GM19099 (cell line): ENCODE results near the gene RBM19.

ENCODE experiments used
- POLR2A ChIP-seq: IDR thresholded peaks from 3 replicates; pipeline ENCODE4 v1.6.1; 2011; ENCODE audit warnings: low read depth; ENCODE audit not compliant: insufficient read length; ENCODE audit errors: extremely low read depth

The RBM19 gene

GRCh38 chr12:113837528-113838296, 128.4 kb downstream of the RBM19 start:
- TF ChIP-seq POLR2A = no peak

DNA sequence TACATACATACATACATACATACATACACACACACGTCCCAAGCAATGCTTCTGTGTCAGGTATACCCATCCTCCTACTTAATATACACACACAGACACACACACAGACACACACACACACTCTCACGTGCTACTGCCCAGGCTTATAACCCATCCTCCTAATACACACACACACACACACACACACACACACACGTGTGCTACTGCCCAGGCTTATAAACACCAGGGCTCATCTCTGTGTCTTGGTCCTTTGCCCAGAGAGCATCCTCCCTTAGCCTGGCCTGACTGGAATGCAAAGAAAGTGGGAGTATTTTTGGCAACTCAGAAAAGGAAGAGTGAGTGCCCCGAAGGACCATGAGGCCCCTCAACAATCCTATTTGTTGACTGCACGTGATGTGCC, 129.0 kb downstream of the RBM19 start:
- no peak for TF ChIP-seq POLR2A

- TF ChIP-seq POLR2A = no peak
These were observed 130.2 kb downstream of the RBM19 start for GRCh38 chr12:113835896-113836295.

DNA sequence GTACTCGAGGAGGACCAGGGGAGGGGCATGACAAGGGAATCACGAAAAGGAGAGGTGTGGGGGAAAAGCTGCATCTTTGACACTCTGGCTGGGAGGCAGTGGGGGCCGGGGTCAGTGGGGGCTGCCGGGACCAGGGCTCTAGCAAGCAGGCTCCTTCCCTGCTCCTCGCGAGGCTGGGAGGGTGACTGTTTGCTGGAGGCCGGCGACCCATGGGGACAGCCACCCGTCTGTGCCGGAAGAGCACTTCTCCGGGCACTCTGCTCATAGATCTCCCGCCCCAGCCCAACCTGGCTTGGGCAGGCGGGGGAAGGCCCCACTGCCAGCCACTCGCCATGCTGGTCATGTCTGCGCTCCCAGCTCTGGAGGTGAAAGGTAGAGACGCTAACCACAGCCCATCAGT, 130.7 kb downstream of the RBM19 start:
- TF ChIP-seq POLR2A = no peak

- no peak for TF ChIP-seq POLR2A
These were observed 132.7 kb downstream of the RBM19 start for GRCh38 chr12:113833422-113833821.

GRCh38 chr12:113831476-113831875, 134.6 kb downstream of the RBM19 start:
- no peak for TF ChIP-seq POLR2A

DNA sequence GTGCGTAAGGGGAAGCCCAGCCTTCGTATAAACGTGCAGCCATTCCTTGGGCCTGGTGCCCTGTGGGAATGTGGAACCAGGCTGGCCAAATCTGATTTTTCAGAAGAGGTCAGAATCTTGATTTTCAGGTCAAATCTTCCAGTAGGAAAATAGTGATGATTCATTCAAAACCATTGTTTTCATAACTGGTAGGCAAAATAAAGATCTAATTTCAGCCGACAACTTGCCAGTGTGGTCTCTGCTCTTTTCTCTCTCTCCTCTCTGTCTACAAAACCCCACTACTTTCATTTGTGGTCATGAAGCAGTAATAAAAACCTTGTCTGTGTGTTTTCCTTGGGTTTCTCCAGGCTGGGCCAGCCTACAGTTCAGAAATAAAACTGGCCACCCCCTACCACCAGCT, 135.1 kb downstream of the RBM19 start:
- no peak for TF ChIP-seq POLR2A

GRCh38 chr12:113829212-113829611, 136.9 kb downstream of the RBM19 start:
- no peak for TF ChIP-seq POLR2A

GRCh38 chr12:113827539-113828114, 138.5 kb downstream of the RBM19 start:
- no peak for TF ChIP-seq POLR2A

DNA sequence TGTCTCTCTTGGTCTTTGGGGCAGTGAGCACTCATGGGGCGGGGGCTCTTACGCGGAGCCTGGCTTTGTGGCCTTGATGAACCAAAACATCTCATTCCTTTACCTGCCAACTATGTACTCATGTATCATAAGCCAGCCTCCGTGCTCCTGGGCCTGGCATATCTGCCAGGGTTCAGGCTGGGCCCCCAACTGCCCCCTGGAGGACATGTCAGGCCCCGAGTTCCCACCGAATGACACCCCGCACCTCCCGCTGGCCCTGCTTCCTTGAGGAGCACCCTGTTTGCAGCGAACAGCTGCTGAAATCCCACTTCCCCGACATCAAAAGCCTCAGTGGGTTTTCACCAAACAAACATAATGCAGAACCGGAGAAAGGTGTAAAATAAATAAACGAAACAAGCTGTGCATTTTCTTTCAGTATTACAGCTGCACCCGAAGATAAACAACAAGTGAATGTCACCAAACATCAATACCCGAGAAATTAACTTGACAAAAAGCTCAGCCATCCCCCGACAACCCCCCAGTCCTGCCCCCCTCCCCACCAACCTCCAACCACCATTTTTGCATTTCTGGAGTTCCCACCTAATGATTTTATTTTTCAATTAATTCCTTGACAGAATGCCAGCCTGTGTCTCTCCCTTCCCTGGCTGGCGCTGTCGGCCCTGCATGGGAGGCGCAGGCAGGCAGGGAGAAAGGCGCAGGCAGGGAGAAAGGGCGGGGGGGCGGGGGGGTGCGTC, 139.2 kb downstream of the RBM19 start:
- no peak for TF ChIP-seq POLR2A

- no peak for TF ChIP-seq POLR2A
These were observed 140.4 kb downstream of the RBM19 start for GRCh38 chr12:113825705-113826104.

GRCh38 chr12:113823816-113824215, 142.3 kb downstream of the RBM19 start:
- TF ChIP-seq POLR2A = no peak

- no peak for TF ChIP-seq POLR2A
These were observed 143.1 kb downstream of the RBM19 start for GRCh38 chr12:113823016-113823415.

- no peak for TF ChIP-seq POLR2A
These were observed 145.3 kb downstream of the RBM19 start for GRCh38 chr12:113820842-113821241.

- TF ChIP-seq POLR2A = no peak
These were observed 145.8 kb downstream of the RBM19 start for GRCh38 chr12:113820309-113820708.

DNA sequence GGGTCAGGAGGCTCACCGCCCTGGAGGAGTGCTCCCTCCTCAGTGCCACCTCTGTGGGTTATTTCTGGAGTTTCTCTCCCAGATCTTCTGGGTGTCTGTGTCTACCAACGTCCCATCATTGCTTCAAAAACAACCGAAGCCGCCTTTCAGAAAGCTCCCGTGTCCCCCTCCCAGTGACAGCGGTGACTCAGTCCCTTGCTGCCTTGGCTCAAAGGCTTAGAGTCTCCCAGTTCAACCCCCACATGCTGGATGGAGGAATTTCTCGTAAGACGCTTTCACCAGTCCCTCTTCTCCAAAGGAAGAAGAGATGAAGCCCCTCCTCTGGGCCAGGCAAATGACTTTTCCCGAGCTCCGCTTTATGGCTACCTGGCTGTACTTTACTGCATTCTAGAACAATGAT, 146.6 kb downstream of the RBM19 start:
- no peak for TF ChIP-seq POLR2A
